Measurements from ENCODE around the gene MED12L. TPM values are rescaled to one million over a fixed set of nuclear protein-coding genes. Genes with fewer than 3 reads are reported as not detected.
A peak's percentile ranks its signal among the peaks of the same experiment; 100 is the strongest.

MED12L gene
- total RNA-seq, 2 experiments from 2014 or later: 2.9 to 3.4 TPM

DNA sequence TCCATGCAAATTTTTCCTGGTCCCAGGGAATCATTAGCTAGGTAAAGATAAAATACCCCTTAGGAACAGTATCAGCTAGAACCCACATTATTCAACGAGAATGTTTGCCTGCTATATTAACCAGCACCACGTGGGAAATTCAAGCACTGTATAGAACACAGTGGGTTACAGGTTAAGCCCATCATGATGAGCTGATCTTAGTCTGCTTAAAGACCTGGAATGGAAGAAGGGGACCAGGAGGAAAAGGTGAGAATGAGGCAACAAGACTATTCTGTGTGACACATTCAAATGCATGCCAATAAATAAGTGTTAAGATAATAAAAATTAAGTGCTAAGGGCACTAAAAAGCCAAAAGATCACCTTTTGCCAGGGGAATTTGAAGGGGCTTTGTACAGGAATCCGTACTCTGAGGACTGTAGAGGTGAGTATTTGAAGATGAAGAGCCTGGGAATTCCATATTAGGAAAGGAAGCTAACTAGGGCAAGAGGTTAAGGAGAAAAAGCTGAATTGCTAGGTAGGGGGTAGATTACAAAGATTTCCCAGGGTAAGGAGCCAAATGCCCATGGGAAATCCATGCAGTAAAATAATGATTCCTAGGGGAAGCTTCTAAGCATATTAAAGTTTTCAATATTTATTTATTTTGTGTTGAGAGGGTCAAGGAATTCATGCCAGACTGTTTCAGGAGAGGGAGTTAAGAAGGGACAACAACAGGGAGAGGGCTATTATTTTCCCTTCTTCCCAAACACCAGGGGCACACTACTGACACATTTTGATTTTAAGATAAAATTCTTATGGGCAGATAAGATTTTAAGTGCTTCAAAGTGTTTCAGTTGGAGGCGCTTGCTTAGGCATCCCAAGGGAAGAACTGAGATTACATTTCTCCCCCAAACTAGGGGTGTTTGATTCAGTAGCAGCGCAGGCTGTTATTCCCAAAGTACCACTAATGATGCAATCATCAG is 2.3 kb upstream of the MED12L start:
- H3K27me3 Mint-ChIP-seq: peaks cover 37% of the 10 kb centered on the region
- no peaks in the 10 kb centered on the region for H3K9me3 Mint-ChIP-seq
- H3K27ac Mint-ChIP-seq: no peak overlapping the region
- H3K36me3 Mint-ChIP-seq (ENCODE audit: low read depth): no peaks in the 10 kb centered on the region
- H3K4me3 Mint-ChIP-seq: no peak overlapping the region
- POLR2A ChIA-PET: interaction anchor here (0.7 to 2.5 kb wide), 3 partner anchors 8 to 389 kb away, joined by 3 to 5 read pairs (median 3); no protein-coding TSS in a partner anchor
- TF ChIP-seq, protein P1, sequence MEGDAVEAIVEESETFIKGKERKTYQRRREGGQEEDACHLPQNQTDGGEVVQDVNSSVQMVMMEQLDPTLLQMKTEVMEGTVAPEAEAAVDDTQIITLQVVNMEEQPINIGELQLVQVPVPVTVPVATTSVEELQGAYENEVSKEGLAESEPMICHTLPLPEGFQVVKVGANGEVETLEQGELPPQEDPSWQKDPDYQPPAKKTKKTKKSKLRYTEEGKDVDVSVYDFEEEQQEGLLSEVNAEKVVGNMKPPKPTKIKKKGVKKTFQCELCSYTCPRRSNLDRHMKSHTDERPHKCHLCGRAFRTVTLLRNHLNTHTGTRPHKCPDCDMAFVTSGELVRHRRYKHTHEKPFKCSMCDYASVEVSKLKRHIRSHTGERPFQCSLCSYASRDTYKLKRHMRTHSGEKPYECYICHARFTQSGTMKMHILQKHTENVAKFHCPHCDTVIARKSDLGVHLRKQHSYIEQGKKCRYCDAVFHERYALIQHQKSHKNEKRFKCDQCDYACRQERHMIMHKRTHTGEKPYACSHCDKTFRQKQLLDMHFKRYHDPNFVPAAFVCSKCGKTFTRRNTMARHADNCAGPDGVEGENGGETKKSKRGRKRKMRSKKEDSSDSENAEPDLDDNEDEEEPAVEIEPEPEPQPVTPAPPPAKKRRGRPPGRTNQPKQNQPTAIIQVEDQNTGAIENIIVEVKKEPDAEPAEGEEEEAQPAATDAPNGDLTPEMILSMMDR (IDR thresholded peaks at IDR 0.05): no peak
- H3K4me1 Mint-ChIP-seq (ENCODE audit: low read depth): peaks cover 9% of the 10 kb centered on the region
- no peak for ATAC-seq
- intact Hi-C loops (cut with micrococcal nuclease): no loop called here
- DNase-seq: no peak
- CTCF ChIA-PET: interaction anchor here (1.0 to 3.4 kb wide), 5 partner anchors 11 to 199 kb away, joined by 3 to 10 read pairs (median 4); no protein-coding TSS in a partner anchor

DNA sequence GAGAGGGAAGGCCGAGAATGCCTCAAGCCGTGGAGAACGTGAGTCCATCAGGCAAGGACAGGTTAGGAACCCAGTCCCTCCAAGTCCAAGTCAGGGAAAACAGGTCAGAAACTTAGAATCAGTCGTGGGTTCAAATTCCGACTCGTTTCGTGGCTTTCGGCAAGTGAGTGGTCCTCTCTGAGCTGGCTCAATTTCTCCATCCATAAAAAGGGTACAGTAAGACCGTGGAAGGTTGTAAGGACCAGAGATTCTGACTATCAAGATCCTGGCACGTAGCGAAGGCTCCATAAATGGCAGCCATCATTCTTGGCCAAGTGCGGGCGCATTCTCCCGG is 604 bp upstream of the MED12L start:
- H3K36me3 Mint-ChIP-seq (ENCODE audit: low read depth): no peaks in the 10 kb centered on the region
- TF ChIP-seq, protein P1 (IDR thresholded peaks at IDR 0.05): no peak
- ATAC-seq: no peak
- H3K4me3 Mint-ChIP-seq: peak overlapping the region; percentile 71
- H3K9me3 Mint-ChIP-seq: no peaks in the 10 kb centered on the region
- ChIA-PET CTCF (interaction anchor here (0.6 to 5.3 kb wide), 13 partner anchors 11 to 222 kb away, joined by 3 to 40 read pairs (median 4); no protein-coding TSS in a partner anchor), POLR2A (interaction anchor here (0.5 to 2.5 kb wide), 2 partner anchors 10 to 223 kb away, joined by 3 to 5 read pairs; no protein-coding TSS in a partner anchor)
- intact Hi-C loops (cut with micrococcal nuclease): loop anchor here (5.0 kb wide), 1 partner anchor 62 kb away; no protein-coding TSS in a partner anchor
- H3K27me3 Mint-ChIP-seq: peaks cover 38% of the 10 kb centered on the region
- no peak overlapping the region for H3K27ac Mint-ChIP-seq
- no peak for DNase-seq
- peaks cover 9% of the 10 kb centered on the region for H3K4me1 Mint-ChIP-seq (ENCODE audit: low read depth)

DNA sequence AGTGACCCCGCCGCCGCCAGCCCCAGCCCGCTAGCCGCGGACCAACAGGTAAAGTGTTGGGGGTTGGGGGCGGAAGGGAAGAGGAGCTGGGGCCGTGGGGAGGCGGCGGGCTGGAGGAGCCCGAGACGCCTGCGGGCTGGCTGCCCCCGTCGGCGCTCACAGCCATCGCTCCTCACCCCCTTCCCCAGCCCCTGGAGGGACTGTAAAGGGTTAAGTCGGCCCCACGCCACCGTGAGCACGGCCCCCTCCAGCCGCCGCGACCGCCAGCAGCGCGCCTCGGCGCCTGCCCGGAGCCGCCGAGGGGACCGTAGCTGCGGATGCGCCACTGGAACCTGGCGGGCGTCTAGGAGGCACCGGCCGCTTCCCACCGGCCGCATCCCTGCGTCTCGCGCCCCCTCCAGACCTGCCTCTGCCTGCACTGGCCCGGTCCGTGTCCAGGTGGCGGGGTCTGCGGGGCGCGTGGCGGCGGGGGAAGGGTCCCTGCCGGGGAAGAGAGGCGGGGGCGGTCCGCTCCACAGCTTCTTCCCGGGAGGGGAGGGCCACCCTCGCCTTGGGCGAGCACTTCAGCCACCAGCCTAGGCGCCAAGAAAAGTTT is 522 bp downstream of the MED12L start:
- CTCF ChIA-PET: interaction anchor here (0.6 to 5.3 kb wide), 22 partner anchors 10 to 382 kb away, joined by 3 to 40 read pairs (median 7); partner anchors contain the start of gene ERICH6
- ATAC-seq: peak; percentile 19
- H3K27ac Mint-ChIP-seq: no peak overlapping the region
- H3K4me3 Mint-ChIP-seq: peak overlapping the region; percentile 80
- TF ChIP-seq, protein P1 (IDR thresholded peaks at IDR 0.05): no peak
- no peaks in the 10 kb centered on the region for H3K36me3 Mint-ChIP-seq (ENCODE audit: low read depth)
- H3K9me3 Mint-ChIP-seq: no peaks in the 10 kb centered on the region
- H3K27me3 Mint-ChIP-seq: peaks cover 36% of the 10 kb centered on the region
- intact Hi-C loops (cut with micrococcal nuclease): loop anchor here (5.0 kb wide), 1 partner anchor 61 kb away; no protein-coding TSS in a partner anchor
- H3K4me1 Mint-ChIP-seq (ENCODE audit: low read depth): peaks cover 9% of the 10 kb centered on the region
- peak; percentile 27 for DNase-seq
- POLR2A ChIA-PET: interaction anchor here (0.6 to 2.5 kb wide), 3 partner anchors 11 to 541 kb away, joined by 3 to 5 read pairs (median 3); no protein-coding TSS in a partner anchor

GRCh38 chr3:151086484-151087456 is 1.3 kb downstream of the MED12L start:
- Mint-ChIP-seq H3K36me3 (ENCODE audit: low read depth) (no peaks in the 10 kb centered on the region), H3K4me1 (ENCODE audit: low read depth) (peaks cover 9% of the 10 kb centered on the region), H3K9me3 (no peaks in the 10 kb centered on the region), H3K27me3 (peaks cover 36% of the 10 kb centered on the region), H3K4me3 (peak overlapping the region; percentile 80), H3K27ac (no peak overlapping the region)
- intact Hi-C loops (cut with micrococcal nuclease): loop anchor here (5.0 kb wide), 1 partner anchor 61 kb away; no protein-coding TSS in a partner anchor
- peak; percentile 85 for ATAC-seq
- peak; percentile 82 for DNase-seq
- ChIA-PET CTCF (interaction anchor here (0.8 to 5.3 kb wide), 23 partner anchors 9 to 383 kb away, joined by 3 to 40 read pairs (median 7); partner anchors contain the start of gene ERICH6), POLR2A (interaction anchor here (0.6 to 1.3 kb wide), 3 partner anchors 21 to 542 kb away, joined by 3 read pairs; no protein-coding TSS in a partner anchor)
- TF ChIP-seq, protein P1 (IDR thresholded peaks at IDR 0.05): peak; percentile 57
